Trophoblast cell (in vitro differentiated cells and primary cell): Measurements from ENCODE around the gene NR2F6.
A peak's percentile ranks its signal among the peaks of the same experiment; 100 is the strongest.

Experiments used
- DNase-seq, 2 donors: peaks; one replicate each; pipeline ENCODE4 v3.0.0-alpha.2; 2016
- H2AFZ ChIP-seq: 2 replicates; pipeline ENCODE4 v1.6.1; 2013; ENCODE audit warnings: low read length, moderate library complexity, mild to moderate bottlenecking; ENCODE audit not compliant: insufficient read depth, poor library complexity
- H2AK5ac ChIP-seq: 2 replicates; pipeline ENCODE4 v1.6.1; 2013; ENCODE audit warnings: mild to moderate bottlenecking, low read length
- H2BK120ac ChIP-seq: 2 replicates; pipeline ENCODE4 v1.6.1; 2013; ENCODE audit warnings: low read length, mild to moderate bottlenecking, moderate library complexity; ENCODE audit not compliant: insufficient read depth, poor library complexity
- H2BK12ac ChIP-seq: 2 replicates; pipeline ENCODE4 v1.6.1; 2013; ENCODE audit warnings: mild to moderate bottlenecking, low read length, moderate library complexity
- H2BK5ac ChIP-seq: 2 replicates; pipeline ENCODE4 v1.6.1; 2013; ENCODE audit warnings: low read length, low read depth, moderate library complexity, mild to moderate bottlenecking; ENCODE audit not compliant: poor library complexity
- H3K14ac ChIP-seq: 2 replicates; pipeline ENCODE4 v1.6.1; 2013; ENCODE audit warnings: mild to moderate bottlenecking, low read length
- H3K18ac ChIP-seq: 2 replicates; pipeline ENCODE4 v1.6.1; 2013; ENCODE audit warnings: mild to moderate bottlenecking, low read length
- H3K23ac ChIP-seq: 2 replicates; pipeline ENCODE4 v1.6.1; 2013; ENCODE audit warnings: low read length
- H3K27ac ChIP-seq: 2 replicates; pipeline ENCODE4 v1.5.1; 2013; ENCODE audit warnings: low read depth, mild to moderate bottlenecking, inconsistent platforms, low read length, moderate library complexity
- H3K27me3 ChIP-seq: 2 replicates; pipeline ENCODE4 v1.6.1; 2013; ENCODE audit warnings: inconsistent platforms, mild to moderate bottlenecking, low read length, moderate library complexity; ENCODE audit not compliant: insufficient read depth
- H3K36me3 ChIP-seq, 2 experiments: 1 replicate in 1 of 2; 2 replicates in 1 of 2; pipeline ENCODE4 v1.6.1; 2013; ENCODE audit warnings: low read length in 2 of 2, mild to moderate bottlenecking in 2 of 2, moderate library complexity in 1 of 2; ENCODE audit not compliant: insufficient read depth in 2 of 2, control insufficient read depth in 1 of 2
- H3K4ac ChIP-seq: 2 replicates; pipeline ENCODE4 v1.6.1; 2013; ENCODE audit warnings: low read depth, mild to moderate bottlenecking, low read length, moderate library complexity
- H3K4me1 ChIP-seq, 2 experiments: 1 replicate in 1 of 2; 2 replicates in 1 of 2; pipeline ENCODE4 v1.6.1; 2013; ENCODE audit warnings: low read length in 2 of 2, mild to moderate bottlenecking in 2 of 2, moderate library complexity in 1 of 2; ENCODE audit not compliant: insufficient read depth in 2 of 2, control insufficient read depth in 1 of 2
- H3K4me2 ChIP-seq: 2 replicates; pipeline ENCODE4 v1.6.1; 2013; ENCODE audit warnings: inconsistent platforms, mild to moderate bottlenecking, low read length, moderate library complexity
- H3K4me3 ChIP-seq: 2 replicates; pipeline ENCODE4 v1.5.1; 2013; ENCODE audit warnings: mild to moderate bottlenecking, low read depth, low read length, inconsistent platforms
- H3K79me1 ChIP-seq: one replicate; pipeline ENCODE4 v1.6.1; 2013; ENCODE audit warnings: low read length
- H3K79me2 ChIP-seq: 2 replicates; pipeline ENCODE4 v1.6.1; 2013; ENCODE audit warnings: low read length, mild to moderate bottlenecking; ENCODE audit not compliant: control insufficient read depth, insufficient read depth, poor library complexity
- H3K9ac ChIP-seq: 2 replicates; pipeline ENCODE4 v1.6.1; 2013; ENCODE audit warnings: mild to moderate bottlenecking, low read length
- H3K9me3 ChIP-seq: 2 replicates; pipeline ENCODE4 v1.6.1; 2013; ENCODE audit warnings: low read depth, mild to moderate bottlenecking, control low read depth, inconsistent platforms, low read length; ENCODE audit not compliant: insufficient read depth
- H4K12ac ChIP-seq: 2 replicates; pipeline ENCODE4 v1.6.1; 2013; ENCODE audit warnings: low read depth, mild to moderate bottlenecking, low read length, moderate library complexity
- H4K8ac ChIP-seq: 2 replicates; pipeline ENCODE4 v1.6.1; 2013; ENCODE audit warnings: low read depth, mild to moderate bottlenecking, low read length, moderate library complexity
- H4K91ac ChIP-seq: one replicate; pipeline ENCODE4 v1.6.1; 2013; ENCODE audit warnings: low read depth, mild to moderate bottlenecking, low read length, moderate library complexity
- WGBS: extraction: QIAGEN DNeasy Blood & Tissue Kit; methylation state at CpG from one replicate; pipeline ENCODE4 v1.1.7; 2013; ENCODE audit warnings: missing lambda C conversion rate; ENCODE audit not compliant: insufficient read length, insufficient coverage; ENCODE audit errors: extremely low coverage; 5-methylcytosine and 5-hydroxymethylcytosine counted together

The NR2F6 gene

GRCh38 chr19:17235971-17236777 lies 9.5 kb downstream of the NR2F6 start:
- Histone ChIP-seq H3K9me3 (peaks cover 3% of the 10 kb centered on the region), H2BK12ac (peak overlapping the region; percentile 60), H3K4ac (peak overlapping the region; percentile 50), H3K27ac (peak overlapping the region; percentile 80), H4K91ac (peak overlapping the region; percentile 63), H3K27me3 (no peaks in the 10 kb centered on the region), H3K4me1 (peaks cover 15 to 16% of the 10 kb centered on the region in 2 experiments), H3K79me1 (peaks cover 6% of the 10 kb centered on the region), H2BK5ac (peak overlapping the region; percentile 16), H3K9ac (no peak overlapping the region), H3K79me2 (peaks cover 11% of the 10 kb centered on the region), H2AFZ (no peak overlapping the region), H3K23ac (no peak overlapping the region), H2BK120ac (peak overlapping the region; percentile 30), H2AK5ac (peak overlapping the region; percentile 30), H3K36me3 (peaks cover 70 to 73% of the 10 kb centered on the region in 2 experiments), H3K4me2 (peak overlapping the region; percentile 70), H4K12ac (peak overlapping the region; percentile 59), H3K14ac (peak overlapping the region; percentile 77), H3K18ac (peak overlapping the region; percentile 76), H4K8ac (peak overlapping the region; percentile 2), H3K4me3 (peak overlapping the region; percentile 45)
- no peak for DNase-seq
- WGBS = no CpG with 5 or more reads among the region's 27 CpGs

GRCh38 chr19:17235300-17235970 lies 10.3 kb downstream of the NR2F6 start:
- no peak overlapping the region for H2AFZ ChIP-seq
- peak overlapping the region; percentile 59 for H4K12ac ChIP-seq
- no peak overlapping the region for H3K9ac ChIP-seq
- DNase-seq = peak in 1 of 2 donors; percentile 63
- H3K4ac ChIP-seq = peak overlapping the region; percentile 50
- H3K79me2 ChIP-seq = peaks cover 7% of the 10 kb centered on the region
- no CpG with 5 or more reads among the region's 80 CpGs for WGBS
- peak overlapping the region; percentile 30 for H2BK120ac ChIP-seq
- peak overlapping the region; percentile 45 for H3K4me3 ChIP-seq
- peak overlapping the region; percentile 16 for H2BK5ac ChIP-seq
- no peaks in the 10 kb centered on the region for H3K27me3 ChIP-seq
- H3K27ac ChIP-seq = peak overlapping the region; percentile 80
- H4K91ac ChIP-seq = peak overlapping the region; percentile 63
- peak overlapping the region; percentile 16 for H2AK5ac ChIP-seq
- H3K4me1 ChIP-seq = peaks cover 15 to 16% of the 10 kb centered on the region in 2 experiments
- peak overlapping the region; percentile 77 for H3K14ac ChIP-seq
- H3K4me2 ChIP-seq = peak overlapping the region; percentile 70
- peaks cover 2% of the 10 kb centered on the region for H3K9me3 ChIP-seq
- peaks cover 69 to 72% of the 10 kb centered on the region in 2 experiments for H3K36me3 ChIP-seq
- H3K18ac ChIP-seq = peak overlapping the region; percentile 81
- H4K8ac ChIP-seq = peak overlapping the region; percentile 64
- no peak overlapping the region for H3K23ac ChIP-seq
- H3K79me1 ChIP-seq = peaks cover 6% of the 10 kb centered on the region
- peak overlapping the region; percentile 60 for H2BK12ac ChIP-seq

GRCh38 chr19:17234911-17235299 lies 10.8 kb downstream of the NR2F6 start:
- Histone ChIP-seq H4K12ac (peak overlapping the region; percentile 31), H3K14ac (no peak overlapping the region), H3K9ac (no peak overlapping the region), H2BK12ac (no peak overlapping the region), H3K36me3 (peaks cover 68 to 70% of the 10 kb centered on the region in 2 experiments), H2BK5ac (no peak overlapping the region), H2AFZ (no peak overlapping the region), H4K8ac (peak overlapping the region; percentile 64), H2AK5ac (no peak overlapping the region), H3K27ac (no peak overlapping the region), H3K4me1 (peaks cover 16 to 19% of the 10 kb centered on the region in 2 experiments), H3K9me3 (peaks cover 1% of the 10 kb centered on the region), H3K4ac (peak overlapping the region; percentile 38), H3K27me3 (no peaks in the 10 kb centered on the region), H3K4me3 (no peak overlapping the region), H3K4me2 (peak overlapping the region; percentile 70), H3K23ac (no peak overlapping the region), H3K79me2 (peaks cover 7% of the 10 kb centered on the region), H3K79me1 (peaks cover 6% of the 10 kb centered on the region), H4K91ac (peak overlapping the region; percentile 63), H2BK120ac (no peak overlapping the region), H3K18ac (peak overlapping the region; percentile 81)
- no CpG with 5 or more reads among the region's 11 CpGs for WGBS
- DNase-seq = peak in 1 of 2 donors; percentile 64

GRCh38 chr19:17232258-17232657 lies 13.5 kb downstream of the NR2F6 start:
- Histone ChIP-seq H3K23ac (no peak overlapping the region), H3K36me3 (peaks cover 56 to 63% of the 10 kb centered on the region in 2 experiments), H3K9ac (no peak overlapping the region), H4K12ac (no peak overlapping the region), H3K9me3 (no peaks in the 10 kb centered on the region), H3K18ac (peak overlapping the region; percentile 30), H3K79me2 (peaks cover 5% of the 10 kb centered on the region), H3K4me3 (no peak overlapping the region), H4K8ac (no peak overlapping the region), H3K4ac (no peak overlapping the region), H2AK5ac (no peak overlapping the region), H3K79me1 (peaks cover 6% of the 10 kb centered on the region), H4K91ac (no peak overlapping the region), H2BK5ac (no peak overlapping the region), H3K27ac (no peak overlapping the region), H3K4me1 (peaks cover 16 to 19% of the 10 kb centered on the region in 2 experiments), H3K27me3 (no peaks in the 10 kb centered on the region), H2AFZ (no peak overlapping the region), H3K14ac (no peak overlapping the region), H2BK120ac (no peak overlapping the region), H2BK12ac (no peak overlapping the region), H3K4me2 (no peak overlapping the region)
- no CpG with 5 or more reads among the region's 25 CpGs for WGBS
- DNase-seq = no peak
